ENCODE measurements around the gene WDR75. TPM values are rescaled to one million over a fixed set of nuclear protein-coding genes. Genes with fewer than 3 reads are reported as not detected.

WDR75 gene
- total and polyA plus RNA-seq, 9 of the 15 experiments (the other 6 are each of a cell fraction or from before 2014, with no cell fraction given), result 50.9 to 111 (median 76.4) TPM

DNA sequence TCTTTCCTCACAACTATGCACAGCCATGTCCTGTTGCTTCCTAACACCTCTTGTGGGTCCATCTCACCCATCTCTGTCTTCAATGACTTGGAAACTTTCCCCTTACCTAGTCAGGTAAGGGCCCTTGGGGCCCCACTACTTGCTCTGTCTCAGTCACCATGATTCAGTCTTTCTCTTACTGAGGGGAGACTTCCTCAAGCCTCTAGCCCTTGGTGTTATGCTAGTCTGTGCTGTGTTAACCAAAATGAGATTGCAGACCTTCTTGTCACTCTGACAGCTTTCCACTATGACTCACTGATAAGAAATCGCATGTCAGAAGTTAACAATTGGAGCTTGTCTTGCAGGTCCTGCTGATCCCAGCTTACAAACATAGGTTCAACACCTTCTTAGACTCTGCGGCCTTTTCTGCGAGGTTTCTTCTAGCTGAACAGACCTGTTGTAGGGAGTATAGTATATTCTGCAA is 65.3 kb downstream of the WDR75 start (continued):
- TF ChIP-seq, protein P1, sequence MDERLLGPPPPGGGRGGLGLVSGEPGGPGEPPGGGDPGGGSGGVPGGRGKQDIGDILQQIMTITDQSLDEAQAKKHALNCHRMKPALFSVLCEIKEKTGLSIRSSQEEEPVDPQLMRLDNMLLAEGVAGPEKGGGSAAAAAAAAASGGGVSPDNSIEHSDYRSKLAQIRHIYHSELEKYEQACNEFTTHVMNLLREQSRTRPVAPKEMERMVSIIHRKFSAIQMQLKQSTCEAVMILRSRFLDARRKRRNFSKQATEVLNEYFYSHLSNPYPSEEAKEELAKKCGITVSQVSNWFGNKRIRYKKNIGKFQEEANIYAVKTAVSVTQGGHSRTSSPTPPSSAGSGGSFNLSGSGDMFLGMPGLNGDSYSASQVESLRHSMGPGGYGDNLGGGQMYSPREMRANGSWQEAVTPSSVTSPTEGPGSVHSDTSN (CRISPR knock-in tag; IDR thresholded peaks at IDR 0.05; ENCODE audit: low read depth), result peak; percentile 59; the same call in 1 of the 2 replicates
- TF ChIP-seq, protein P1 (tag; conservative IDR thresholded peaks at IDR 0.05; ENCODE audit: low read depth), result peak; percentile 92
- no peak for TF ChIP-seq ZNF717 (CRISPR knock-in tag; IDR thresholded peaks at IDR 0.05)
- TF ChIP-seq ZC3H4 (CRISPR knock-in tag; IDR thresholded peaks at IDR 0.05; ENCODE audit: borderline replicate concordance), result no peak
- peak; percentile 70 for TF ChIP-seq CREM (IDR thresholded peaks at IDR 0.05; ENCODE audit: low read depth)
- peak; percentile 82 for TF ChIP-seq ZEB2 (IDR thresholded peaks at IDR 0.05)
- TF ChIP-seq, protein P2, sequence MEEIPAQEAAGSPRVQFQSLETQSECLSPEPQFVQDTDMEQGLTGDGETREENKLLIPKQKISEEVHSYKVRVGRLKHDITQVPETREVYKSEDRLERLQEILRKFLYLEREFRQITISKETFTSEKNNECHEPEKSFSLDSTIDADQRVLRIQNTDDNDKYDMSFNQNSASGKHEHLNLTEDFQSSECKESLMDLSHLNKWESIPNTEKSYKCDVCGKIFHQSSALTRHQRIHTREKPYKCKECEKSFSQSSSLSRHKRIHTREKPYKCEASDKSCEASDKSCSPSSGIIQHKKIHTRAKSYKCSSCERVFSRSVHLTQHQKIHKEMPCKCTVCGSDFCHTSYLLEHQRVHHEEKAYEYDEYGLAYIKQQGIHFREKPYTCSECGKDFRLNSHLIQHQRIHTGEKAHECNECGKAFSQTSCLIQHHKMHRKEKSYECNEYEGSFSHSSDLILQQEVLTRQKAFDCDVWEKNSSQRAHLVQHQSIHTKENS (CRISPR knock-in tag; IDR thresholded peaks at IDR 0.05), result no peak
- no peak for TF ChIP-seq RBM15 (IDR thresholded peaks at IDR 0.05; ENCODE audit: insufficient read depth, low read length)
- TF ChIP-seq SETDB1 (IDR thresholded peaks at IDR 0.05; ENCODE audit: low read length), result no peak
- TF ChIP-seq TBP (optimal IDR thresholded peaks at IDR 0.05; ENCODE audit: low read depth, low read length), result peak; percentile 43
- peak; percentile 86 for TF ChIP-seq TEAD4 (IDR thresholded peaks at IDR 0.05; ENCODE audit: low read length)
- TF ChIP-seq TEAD4 (CRISPR knock-in tag; IDR thresholded peaks at IDR 0.05; ENCODE audit: borderline replicate concordance), result no peak
- TF ChIP-seq CBX1 (IDR thresholded peaks at IDR 0.05; ENCODE audit: low read depth), result no peak
- TF ChIP-seq ZNF583 (CRISPR knock-in tag; IDR thresholded peaks at IDR 0.05), result no peak
- no peak for TF ChIP-seq ZNF408 (CRISPR knock-in tag; IDR thresholded peaks at IDR 0.05; ENCODE audit: low read depth)
- TF ChIP-seq FOS (IDR thresholded peaks at IDR 0.05; ENCODE audit: extremely low read depth, insufficient read length), result peak; percentile 69
- TF ChIP-seq FOXP1 (CRISPR knock-in tag; IDR thresholded peaks at IDR 0.05), result no peak
- TF ChIP-seq SPI1 (IDR thresholded peaks at IDR 0.05; ENCODE audit: borderline replicate concordance, low read depth, low read length), result peak; percentile 39; the same call in 1 of the 2 replicates
- TF ChIP-seq MYNN (IDR thresholded peaks at IDR 0.05), result no peak
- no peak for TF ChIP-seq MYNN (CRISPR knock-in tag; IDR thresholded peaks at IDR 0.05)
- TF ChIP-seq TCFL5 (CRISPR knock-in tag; conservative IDR thresholded peaks at IDR 0.05), result no peak
